NCI-H1417 (cell line): ENCODE data around the gene CCDC69.

ENCODE experiments used
- DNase-seq, 3 experiments: peaks; one replicate each; lab custom pipeline; 2025; lab: John Stamatoyannopoulos, UW

Gene CCDC69

DNA sequence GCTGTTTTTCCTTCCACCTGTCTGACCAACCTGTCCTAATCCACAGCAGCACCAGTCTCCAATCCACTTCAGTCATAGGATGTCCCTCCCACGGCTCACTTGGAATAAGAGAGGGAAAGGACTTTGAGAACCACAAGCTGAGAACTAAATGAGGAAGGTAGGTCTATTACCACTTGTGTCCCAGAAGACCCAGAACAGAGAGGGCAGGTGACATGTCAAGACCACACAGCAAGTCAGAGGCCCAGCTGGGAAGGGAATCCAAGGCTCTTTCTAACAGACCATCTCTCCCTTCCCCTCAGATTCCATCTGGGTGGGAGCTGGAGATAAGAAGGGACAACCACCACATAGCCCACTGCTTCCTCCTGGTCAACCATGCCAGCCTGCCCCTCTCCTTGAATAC, 81.0 kb downstream of the CCDC69 start:
- DNase-seq, result no peak

DNA sequence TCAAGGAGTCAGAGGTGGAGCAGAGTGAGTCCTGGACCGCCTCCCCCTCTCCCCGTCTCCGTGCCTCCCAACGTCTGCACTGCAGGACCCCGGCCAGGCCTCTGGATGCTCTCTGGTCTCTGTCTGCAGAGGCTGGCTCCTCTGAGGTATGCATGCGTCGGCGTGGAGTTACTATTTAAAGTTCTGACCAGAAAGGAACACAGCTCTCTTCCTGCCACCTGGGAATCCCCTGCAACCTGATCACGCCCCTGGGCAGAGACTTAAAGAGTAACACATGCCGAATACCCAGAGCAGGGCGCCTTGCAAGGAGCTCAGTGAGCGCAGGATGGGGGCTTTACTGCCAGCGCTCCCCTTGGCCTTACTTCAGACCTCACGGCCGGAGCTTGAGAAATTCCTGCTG, 82.4 kb downstream of the CCDC69 start:
- no peak for DNase-seq

DNA sequence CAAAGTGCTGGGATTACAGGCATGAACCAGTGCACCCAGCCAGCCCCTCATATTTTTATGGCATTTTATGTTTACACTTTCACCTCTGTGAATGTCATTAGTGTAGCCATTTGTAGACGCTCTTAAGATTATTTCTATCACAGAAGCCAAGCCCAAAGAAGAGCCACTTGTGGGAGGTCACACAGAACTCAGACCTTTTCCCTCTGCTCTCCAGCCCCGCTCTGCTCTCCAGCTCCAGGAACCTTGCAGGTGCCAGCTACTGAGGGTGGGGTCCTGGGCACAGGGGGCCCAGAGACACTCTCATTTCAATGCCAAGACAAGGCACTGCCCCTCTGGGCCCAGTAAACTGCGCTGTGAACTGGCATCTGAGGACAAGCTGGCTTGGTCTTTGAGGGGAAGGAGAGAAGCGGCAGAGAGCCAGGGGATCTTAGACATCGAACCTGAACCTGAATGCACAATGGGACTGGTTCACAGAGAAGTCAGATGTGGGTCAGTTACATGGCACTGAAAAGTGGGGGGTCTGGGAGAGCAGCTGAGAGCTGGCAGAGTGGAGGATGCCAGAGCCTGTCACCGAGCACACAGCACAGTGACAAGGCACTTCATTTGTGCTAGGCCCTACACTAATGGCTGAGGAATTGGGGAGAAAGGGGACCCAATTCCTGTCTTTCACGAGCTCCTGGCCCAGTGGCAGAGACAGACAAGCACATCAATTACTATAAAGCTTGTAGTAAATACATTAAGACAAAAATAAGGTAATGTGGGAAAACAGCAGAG, 83.0 kb downstream of the CCDC69 start:
- no peak for DNase-seq

DNA sequence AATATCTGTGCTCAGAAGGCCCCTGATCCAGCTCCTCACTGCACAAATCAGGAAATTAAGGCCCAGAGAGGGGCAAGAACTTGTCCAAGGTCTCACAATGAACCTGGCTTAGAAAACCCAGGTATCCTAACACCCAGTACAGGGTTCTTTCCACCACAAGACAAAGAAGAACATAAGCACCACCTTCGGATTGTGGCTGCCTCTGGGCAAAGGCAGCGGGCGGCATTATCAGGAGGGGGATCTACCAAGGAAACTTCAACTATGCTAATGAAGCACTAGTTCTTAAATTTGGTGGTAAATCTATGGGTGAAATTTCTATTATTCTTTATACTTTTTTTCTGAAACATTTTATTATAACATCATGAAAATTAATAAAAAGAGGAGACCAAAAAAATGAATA, 84.2 kb downstream of the CCDC69 start:
- no peak for DNase-seq

DNA sequence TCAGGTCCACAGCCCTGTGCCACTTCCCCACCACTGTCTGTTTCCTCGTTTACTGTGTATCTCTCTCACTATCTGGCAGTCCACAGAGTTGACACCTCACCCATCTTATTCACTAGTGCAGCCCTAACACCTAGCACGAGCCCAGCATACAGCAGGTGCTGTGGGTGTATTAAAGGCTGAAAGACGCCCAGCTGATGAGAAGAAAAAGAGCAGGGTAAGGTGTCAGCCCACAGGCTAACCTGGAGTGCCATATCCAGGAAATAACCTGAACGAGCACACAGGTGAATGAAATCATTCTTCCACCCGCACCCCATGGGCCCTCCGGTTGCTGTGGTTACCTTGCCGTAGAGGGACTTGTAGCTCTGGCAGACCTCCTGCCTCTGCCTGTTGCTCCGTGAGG, 84.9 kb downstream of the CCDC69 start:
- peak; percentile 39 to 60 (median 51) for DNase-seq

DNA sequence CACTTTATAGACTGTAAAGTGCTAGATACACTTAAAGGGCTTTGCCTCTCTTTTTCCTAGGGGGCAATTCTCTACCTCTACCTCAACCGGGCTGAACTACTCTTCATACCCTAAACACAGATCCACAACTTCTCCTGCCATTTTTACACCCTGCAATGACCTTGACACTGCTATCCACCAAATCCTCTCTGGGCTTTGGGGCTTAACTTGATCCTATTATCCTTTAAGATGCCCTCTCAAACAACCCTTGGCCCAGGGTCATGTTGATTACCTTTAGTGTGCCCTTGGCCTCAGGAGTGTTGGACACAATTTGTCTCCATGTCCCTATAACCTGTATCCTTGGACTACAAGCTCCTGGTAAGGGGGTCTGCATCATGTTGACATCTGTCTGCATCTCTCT, 85.8 kb downstream of the CCDC69 start:
- DNase-seq, result no peak

DNA sequence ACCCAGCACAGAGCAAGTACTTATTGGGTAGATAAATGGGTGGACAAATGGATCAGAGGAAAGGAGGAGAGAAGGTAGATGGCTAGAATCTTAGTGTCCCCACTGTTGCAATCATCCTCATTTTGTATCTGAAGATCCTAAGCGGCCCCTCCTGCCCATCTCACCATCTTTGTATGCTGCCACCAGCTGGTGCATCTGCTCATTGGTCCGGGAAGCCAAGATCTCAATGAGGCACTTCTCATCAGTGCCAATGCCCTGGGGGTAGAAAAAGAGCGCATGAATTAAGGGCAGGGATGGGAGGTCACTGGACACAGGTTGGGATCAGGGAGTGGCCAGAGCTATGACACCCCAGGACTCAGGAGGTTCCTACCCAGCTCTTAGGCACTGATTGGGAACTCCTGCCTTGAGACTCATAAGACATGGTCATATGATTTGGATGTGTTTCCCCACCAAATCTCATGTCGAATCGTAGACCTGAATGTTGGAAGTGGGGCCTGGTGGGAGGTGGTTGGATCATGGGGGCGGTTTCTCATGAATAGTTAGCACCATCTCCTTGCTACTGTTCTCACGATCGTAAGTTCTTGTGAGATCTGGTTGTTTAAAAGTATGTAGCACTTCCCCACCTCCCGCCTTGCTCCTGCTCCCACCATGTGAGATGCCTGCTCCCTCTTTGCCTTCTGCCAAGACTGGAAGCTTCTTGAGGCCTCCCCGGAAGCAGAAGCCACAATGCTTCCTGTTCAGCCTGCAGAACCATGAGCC, 86.6 kb downstream of the CCDC69 start:
- no peak for DNase-seq

DNA sequence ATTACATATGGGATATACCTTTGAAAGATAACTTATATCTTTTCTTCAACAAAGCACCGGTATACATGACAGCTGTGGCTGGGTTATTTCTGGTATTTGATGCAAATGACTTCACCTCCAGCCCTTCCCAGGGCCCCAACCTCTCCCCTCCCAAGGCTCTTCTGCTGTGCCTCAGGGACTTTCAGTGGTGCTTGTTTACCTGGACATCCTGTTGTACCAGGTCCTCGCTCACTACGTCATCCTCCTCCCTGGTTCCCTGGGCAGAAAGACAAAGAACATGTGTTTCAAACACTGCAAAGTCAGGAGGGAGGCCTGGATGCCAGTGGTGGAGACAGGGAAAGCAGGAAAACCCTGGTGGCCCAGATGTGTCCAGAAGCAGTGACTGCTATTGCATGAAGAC, 89.7 kb downstream of the CCDC69 start:
- peak in 2 of 3 experiments; percentile 37 to 61 for DNase-seq

DNA sequence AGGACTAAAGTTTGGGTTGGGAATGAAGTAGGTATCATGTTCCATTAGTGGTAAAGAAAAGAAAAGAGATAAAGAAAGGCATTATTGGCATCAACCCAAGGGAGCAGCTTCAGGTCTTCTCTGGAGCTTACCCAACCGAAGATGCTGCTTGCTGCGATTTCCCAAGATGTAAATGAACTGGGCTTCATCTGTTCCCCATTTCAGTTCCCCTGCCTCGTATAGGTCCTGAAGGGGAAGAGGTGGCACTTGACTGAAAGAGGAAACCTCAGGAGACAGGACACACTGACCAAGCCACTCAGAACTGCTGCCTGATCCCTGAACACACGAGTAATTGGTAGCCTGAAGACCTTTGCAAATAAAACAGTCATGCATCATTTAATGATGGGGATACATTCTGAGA, 90.9 kb downstream of the CCDC69 start:
- peak; percentile 2 to 91 (median 37) for DNase-seq
